Fibroblast of skin of back (primary cell): Measurements from ENCODE around the gene EEF1AKMT4.

Source experiments
- DNase-seq: peaks from one replicate; pipeline ENCODE4 v3.0.0-alpha.2; 2013

EEF1AKMT4 gene

DNA sequence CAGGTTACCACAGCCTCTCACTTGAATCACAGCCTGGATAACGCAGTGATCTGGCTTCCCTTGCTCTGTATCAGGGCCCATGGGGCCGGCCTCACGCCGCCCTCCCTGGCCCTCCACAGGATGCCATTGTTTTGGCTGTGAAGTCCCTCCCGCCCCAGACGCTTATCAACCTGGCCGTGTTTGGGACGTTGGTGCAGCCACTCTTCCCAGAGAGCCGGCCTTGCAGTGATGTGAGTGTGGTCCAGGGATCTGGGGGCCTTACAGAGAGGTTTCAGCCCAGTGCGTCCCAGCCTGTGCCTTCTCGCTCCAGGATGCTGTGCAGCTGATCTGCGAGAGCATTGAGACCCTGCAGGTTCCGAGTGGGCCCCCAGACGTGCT is 13.4 kb upstream of the EEF1AKMT4 start:
- DNase-seq: no peak

DNA sequence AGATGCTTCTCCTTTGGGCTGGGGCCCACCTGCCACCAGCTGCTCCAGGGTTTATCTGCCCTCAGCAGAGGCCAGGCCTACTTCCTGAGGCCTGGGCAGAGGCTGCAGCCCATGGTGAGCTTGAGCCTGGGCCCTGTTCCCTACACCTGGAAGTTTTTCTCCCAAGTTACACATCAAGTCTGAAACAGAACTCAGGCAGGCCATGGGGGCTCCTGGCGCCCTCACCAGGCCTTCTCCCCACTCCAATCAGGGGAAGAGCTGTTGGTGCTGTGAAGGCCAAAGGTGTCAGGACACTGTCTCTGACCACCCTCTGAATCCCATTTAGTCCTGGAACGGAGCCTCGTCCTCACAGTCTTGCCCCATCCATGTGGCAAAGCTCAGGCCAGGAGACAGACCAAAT is 12.8 kb upstream of the EEF1AKMT4 start:
- no peak for DNase-seq

DNA sequence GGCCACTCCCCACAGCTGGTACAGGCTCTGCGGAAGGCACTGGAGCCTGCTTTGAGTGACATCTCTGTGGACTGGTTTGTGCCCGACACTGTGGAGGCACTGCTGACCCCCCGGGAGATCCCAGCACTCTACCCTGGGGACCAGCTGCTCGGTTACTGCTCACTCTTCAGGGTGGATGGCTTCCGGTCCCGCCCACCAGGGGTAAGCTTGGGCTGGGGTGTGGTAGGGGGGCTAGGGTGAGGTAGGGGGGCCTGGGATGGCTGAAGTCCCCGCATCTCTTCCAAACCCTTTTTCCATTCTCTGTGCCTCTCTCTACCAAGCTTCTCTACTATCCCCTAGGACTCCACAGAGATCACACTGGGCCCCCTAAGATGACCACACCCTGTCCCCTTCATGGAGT is 12.3 kb upstream of the EEF1AKMT4 start:
- DNase-seq: no peak

DNA sequence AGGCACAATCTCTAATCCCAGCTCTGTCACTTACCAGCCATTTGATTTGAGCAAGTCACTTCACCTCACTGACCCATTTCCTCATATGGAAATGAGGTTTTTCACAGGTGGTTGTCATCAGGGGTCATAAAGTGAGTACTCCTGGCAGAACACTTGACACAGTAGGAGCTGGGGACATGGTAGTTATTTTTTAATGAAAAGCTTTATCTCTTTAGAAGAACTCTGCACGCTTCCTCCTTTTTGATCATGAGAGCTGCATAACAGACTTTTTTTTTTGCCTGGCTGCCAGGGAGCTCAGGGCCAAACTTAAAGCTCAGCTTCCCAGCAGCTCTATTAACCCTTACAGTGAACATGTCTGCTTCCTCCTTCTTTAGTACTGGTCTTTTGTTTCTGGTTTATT is 11.7 kb upstream of the EEF1AKMT4 start:
- DNase-seq: no peak

DNA sequence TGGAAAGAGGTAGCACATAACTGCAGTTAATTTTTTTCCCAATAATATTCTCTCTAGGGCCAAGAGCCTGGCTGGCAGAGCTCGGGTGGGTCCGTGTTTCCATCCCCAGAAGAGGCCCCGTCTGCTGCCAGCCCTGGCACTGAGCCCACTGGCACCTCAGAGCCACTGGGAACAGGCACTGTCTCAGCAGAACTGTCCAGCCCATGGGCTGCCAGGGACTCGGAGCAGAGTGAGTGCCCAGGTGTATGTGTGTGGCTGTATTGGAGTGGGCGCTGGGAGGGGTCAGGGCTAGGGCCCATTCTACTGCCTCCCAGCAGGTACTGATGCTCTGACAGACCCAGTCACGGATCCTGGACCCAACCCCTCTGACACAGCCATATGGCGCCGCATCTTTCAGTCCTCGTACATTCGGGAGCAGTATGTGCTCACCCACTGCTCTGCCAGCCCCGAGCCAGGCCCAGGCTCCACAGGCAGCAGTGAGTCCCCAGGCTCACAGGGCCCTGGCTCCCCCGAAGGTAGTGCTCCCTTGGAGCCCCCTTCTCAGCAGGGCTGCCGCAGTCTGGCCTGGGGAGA is 11.1 kb upstream of the EEF1AKMT4 start:
- no peak for DNase-seq

DNA sequence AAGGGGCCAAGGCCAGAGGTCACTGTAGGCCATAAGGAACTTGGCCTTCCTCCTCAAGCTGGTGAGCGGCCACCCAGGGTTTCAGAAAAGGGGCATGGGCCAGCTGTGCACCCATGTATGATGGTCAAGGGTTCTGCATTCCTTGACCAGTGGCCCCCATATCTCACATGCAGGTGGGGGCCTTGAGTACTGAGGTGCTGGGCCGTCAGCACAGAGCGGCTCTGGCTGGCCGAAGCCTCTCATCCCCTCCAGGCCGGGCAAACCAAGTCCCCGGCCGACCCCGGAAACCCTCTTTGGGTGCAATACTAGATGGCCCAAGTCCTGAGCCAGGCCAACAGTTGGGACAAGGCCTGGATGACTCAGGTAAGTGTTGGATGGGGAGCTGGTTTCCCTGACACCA is 10.3 kb upstream of the EEF1AKMT4 start:
- DNase-seq: no peak

DNA sequence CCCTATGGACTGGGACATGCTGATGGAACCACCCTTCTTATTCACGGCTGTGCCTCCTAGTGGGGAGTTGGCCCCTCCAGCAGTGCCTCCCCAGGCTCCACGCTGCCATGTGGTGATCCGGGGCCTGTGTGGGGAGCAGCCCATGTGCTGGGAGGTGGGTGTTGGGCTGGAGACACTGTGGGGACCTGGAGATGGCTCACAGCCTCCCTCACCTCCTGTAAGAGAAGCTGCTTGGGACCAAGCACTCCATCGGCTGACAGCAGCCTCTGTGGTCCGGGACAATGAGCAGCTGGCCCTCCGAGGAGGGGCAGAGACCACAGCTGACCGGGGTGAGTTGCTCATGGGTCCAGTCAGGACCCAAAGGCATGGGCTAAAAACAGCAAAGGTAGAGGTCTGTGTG is 9.8 kb upstream of the EEF1AKMT4 start:
- DNase-seq: no peak

DNA sequence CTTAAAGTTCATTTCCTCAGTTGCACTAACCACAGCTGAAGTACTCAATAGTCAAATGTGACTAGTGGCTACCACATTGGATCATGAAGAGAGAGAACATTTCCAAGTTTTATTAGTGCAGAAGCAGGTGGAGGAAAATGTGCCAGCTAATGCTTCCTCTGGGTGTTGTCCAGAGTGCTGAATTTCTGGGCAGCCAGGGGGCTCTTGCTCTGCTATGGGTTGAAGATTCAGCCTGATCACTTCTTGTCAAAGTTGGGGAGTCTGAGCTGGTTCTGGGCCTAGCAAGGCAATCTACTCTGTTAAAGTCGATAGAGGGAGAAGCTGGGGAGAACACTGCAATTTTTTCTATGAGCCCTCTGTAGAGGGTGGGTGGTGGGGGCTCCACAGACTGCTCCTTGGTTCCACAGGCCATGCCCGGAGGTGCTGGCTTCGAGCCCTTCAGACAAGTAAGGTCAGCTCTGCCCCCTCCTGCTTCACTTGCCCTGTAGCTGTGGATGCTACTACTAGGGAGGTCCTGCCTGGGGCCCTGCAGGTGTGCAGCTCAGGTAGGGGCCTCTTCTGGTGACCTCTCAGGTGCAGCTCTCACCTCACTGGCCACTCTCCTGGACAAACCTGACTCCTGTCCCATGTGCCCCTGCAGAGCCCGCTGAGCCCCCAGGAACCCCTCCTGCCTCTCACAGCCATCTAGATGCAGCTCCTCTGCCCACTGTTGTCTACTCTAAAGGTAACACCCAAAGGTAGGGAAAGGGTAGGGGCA is 8.9 kb upstream of the EEF1AKMT4 start:
- DNase-seq: peak; percentile 38

DNA sequence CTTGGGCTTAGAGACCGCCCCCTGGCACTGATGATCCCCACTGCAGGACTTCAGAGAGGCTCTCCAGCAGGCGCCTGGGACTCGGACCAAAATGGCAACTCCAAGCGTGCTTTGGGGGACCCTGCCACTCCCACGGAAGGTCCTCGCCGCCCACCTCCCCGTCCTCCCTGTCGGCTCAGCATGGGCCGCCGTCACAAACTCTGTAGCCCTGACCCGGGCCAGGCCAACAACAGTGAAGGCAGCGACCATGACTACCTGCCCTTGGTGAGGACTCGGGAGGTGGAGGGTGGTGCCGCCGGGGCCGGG is 8.4 kb upstream of the EEF1AKMT4 start:
- DNase-seq: no peak

DNA sequence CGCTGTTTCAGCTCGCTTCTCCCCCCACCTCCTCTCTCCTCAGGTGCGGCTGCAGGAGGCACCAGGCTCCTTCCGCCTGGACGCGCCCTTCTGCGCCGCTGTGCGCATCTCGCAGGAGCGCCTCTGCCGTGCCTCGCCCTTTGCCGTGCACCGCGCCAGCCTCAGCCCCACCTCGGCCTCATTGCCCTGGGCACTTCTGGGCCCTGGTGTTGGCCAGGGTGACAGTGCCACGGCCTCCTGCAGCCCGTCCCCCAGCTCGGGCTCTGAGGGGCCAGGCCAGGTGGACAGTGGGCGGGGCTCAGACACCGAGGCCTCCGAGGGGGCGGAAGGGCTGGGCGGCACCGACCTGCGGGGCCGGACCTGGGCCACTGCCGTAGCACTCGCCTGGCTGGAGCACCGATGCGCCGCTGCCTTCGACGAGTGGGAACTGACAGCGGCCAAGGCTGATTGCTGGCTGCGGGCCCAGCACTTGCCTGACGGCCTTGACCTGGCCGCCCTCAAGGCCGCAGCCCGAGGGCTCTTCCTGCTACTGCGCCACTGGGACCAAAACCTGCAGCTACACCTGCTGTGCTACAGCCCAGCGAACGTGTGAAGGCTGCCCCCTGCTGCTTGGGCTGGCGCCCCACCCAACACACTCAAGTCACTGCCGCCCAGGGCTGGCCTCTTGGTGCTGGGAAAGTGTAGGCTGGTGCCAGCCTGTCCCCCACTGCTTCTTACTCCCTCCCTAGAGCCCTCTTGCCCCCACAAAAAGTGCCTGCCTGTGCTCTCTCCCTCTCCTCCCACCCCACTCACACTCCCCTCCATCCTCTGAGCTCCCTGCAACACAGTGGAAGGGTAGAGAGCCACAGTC is 7.8 kb upstream of the EEF1AKMT4 start:
- no peak for DNase-seq

DNA sequence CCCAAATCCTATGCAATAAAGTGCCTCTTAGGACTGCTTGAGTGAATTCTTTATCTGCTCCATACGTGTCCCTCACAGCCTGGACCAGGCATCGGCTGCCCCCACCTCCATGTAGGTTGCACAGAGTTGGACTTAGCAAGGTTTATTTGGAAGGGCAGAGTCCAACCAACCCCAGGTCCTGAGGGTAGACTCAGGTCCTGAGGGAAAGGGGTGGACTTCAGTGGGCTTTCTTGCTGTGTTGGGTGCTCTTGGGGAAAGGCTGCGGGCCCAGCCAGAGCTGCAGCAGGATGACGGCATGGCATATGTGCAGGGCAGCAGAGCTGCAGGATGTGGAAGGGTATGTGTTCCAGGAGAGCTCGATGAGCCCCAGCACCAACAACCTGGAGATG is 7.2 kb upstream of the EEF1AKMT4 start:
- DNase-seq: no peak

DNA sequence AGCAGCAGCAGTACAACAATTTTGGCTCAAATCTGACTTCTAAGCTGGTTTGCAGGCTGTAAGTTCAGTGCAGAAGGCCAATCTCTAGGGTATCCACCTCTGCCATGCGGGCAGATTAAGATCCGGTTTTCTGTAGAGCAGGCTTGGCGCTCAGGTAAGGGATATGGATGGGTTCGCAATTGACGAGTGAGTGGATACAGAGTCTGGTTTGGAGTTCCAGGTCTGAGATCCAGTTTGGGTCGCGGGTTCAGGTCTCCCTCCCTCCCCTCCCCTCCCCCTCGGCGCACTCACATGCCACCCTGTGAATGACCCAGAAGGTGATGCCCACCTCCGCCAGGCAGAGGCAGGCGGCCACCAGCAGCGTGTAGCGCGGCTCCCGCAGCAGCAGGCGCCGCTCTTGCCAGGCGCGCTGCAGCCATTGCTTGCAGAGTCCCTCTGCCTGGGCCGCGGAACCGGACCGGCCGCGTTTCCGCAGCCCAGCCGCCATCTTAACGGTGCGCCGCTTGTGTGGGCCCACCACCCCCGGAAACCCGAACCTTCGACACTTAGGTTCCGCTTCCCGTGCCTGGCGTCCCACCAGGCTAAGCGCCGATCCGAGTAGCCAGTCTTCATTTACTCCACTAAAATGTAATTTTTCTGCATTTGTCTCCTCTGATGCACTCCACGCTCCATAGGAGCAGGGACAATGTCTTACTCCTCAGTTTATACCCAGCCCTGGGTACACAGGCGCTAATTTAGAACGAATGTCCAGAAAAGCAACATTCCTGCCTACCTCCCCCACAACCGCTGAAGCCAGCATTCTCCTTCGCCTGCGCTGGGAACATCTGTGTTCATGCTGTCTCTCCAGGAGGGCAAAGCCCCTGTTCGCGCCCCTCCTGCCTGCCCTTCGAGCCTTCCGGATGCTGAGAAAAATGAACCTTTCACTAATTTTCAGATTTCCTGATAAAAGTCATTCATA is 739 bp upstream of the EEF1AKMT4 start, which contains the start of gene ALG3:
ALG3 (minus strand) TSS at position 509 of the 958 bp plus-strand sequence; CDS start at position 487, 22 bp downstream.
- DNase-seq: peak; percentile 86

DNA sequence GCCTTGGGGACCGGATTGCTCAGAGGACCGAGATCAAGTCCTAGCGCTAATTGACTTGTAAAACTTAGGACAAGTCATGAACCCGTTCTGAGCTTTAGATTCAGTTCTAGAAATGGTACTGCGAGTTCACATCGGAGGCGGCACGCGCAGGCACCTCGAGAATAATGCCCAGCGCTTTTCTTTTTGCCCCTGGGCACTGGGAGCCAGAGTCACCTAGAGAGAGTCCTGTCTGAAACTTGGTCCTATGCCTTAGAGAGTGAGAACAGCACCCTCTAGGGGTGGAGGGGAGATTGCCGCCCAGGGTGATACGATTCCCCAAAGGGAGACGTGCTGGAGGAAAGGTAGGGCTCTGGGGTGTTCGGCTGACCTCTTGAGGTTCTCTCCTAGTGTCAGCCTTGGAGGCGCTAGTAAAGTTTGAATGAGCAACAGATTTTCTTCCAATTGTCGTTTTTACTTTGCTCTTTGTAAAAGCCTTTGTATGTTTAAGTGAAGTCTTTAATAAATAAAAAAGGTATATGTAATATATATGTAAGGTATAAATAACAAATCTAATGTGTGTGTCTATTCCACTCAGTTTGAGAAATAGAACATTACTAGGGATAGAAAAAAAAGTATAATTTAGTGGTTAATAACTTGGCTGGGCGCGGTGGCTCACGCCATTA is 826 bp downstream of the EEF1AKMT4 start:
- DNase-seq: peak; percentile 87

DNA sequence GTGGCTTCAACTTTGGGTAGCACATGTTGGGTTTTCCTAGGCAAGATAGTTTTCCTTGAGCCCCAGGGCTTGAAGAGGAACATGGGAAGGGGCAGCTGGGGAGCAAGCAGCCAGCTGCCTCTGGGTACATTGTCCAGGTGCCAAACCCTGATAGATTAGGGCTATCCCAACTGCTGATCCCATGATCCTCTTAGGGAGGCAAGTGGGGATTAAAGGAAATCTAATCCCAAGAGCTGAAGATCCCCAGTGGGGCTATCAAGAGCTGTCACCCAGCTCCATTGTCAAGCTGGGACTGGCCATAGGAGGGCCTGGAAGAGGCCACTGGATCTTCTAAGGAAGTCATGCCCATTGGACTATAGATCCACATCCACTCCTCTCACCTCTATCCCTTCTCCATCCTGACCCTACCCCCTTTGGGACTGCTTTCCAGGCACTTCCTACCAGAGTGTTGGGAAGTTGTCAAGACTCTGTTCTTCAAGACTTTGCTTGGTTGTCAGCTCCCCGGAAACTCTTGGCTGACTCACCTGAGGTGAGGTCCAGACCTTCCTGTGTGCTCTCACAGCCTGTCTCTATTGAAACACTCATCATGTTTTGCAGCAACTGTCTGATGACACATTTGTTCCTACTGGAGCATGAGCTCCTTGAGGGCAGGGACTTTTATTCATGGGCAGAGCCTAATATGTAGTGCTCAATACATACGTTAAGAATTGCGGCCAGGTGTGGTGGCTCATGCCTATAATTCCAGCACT is 6.0 kb downstream of the EEF1AKMT4 start:
- no peak for DNase-seq

DNA sequence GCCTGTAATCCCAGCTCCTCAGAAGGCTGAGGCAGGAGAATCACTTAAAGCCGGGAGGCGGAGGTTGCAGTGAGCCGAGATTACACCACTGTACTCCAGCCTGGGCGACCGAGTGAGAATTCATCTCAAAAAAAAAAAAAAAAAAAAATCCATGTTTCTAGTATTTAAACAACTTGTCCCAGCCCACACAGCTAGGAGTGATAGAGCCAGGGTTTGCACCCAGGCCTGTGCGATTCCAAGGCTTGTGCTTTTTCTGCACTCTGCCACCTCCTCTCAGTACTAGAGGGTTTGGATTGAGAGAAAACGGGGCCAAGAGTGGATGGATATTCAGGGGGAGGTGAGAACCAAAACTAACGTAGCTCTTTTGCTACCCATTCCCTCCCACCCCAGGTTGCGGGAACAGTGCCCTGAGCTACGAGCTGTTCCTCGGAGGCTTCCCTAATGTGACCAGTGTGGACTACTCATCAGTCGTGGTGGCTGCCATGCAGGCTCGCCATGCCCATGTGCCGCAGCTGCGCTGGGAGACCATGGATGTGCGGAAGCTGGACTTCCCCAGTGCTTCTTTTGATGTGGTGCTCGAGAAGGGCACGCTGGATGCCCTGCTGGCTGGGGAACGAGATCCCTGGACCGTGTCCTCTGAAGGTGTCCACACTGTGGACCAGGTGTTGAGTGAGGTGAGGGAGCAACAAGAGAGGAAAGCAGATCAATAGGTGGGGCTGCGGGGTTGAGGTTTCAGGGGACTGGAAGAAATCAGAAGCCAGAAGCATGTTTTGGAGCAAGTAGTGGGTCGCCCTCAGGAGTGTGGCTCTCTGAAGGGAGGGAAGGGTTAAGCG is 7.8 kb downstream of the EEF1AKMT4 start:
- DNase-seq: no peak

DNA sequence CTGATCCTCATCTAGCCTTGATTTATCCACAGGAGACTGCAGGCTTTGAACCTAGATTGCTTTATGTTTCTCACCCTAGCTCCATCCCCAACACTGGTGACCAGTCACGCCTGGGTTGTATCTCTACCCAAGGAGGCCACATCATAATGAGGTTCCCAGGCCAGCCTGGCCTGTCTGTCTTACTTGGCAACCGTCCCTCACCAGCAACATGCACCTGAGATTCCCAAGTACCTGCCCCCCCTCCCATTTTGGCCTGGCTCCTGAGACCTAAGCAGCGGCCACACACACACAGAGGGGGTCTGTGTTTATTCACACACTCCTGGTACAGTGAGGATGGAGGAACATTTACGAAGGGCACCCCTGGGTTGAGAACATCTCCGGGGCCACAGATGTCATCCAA is 9.5 kb downstream of the EEF1AKMT4 start:
- no peak for DNase-seq

DNA sequence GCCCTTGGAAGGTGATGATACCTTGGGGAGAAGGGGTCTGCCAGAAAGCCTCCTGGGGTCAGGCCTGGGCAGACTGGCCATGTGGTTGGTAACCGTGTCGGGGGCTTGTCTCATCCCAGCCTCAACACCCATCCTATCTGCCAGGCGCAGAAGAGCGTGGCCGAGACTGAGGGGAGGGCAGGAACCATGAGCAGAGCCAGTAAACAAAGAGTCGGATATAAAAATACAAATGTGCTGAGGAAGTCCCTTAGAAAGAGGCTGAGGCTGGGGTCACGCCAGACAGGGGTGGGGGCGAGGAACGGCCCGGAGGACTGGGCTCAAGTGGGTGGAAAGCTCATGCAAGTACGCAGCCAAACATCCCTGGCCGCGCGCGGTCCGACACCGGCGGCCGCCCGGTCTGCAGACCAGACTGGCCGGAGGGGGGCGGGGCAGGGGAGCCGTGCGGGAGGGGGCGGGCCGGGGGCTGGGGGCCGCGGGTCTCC is 10.0 kb downstream of the EEF1AKMT4 start:
- no peak for DNase-seq

DNA sequence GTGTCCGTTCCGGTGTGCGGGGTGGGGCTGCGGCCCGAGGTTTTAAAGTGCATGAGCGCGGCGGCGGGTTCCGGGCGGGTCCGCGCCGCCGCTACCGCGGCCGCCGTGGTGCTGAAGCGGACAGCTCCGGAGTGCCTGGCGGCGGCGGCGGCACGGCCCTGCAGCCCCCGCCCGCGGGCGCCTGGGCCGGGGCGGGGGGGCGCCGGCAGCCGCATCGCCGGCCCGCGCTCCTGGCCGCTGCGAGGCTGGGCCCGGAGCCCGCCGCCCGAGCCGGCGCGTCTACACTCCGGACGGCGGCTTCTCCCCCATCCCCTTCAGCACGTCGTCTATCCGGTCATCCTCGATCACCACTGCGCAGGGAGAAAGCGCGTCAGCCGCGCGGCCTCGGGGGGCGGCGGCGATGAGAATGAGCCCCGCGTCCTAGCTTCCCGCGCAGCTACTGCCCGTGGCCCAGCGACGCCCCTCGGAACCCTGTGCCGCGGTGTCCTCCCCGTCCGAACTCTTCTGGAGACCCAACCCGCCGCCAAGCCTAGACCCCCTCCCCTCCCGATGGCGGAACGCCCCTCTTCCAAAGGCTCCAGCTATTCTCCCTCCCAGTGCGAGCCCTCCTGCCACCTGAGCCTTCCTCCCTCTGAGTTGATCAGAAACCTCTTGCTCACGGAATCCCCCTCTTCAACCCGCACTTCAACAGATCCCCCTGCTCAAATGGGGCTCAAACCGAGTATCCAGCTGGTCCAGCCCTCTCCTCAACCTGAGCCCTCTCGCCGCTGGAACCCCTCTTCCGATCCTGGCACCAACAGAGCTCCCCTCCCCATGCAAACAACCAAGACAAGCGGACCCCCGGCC is 10.6 kb downstream of the EEF1AKMT4 start:
- DNase-seq: peak; percentile 31

DNA sequence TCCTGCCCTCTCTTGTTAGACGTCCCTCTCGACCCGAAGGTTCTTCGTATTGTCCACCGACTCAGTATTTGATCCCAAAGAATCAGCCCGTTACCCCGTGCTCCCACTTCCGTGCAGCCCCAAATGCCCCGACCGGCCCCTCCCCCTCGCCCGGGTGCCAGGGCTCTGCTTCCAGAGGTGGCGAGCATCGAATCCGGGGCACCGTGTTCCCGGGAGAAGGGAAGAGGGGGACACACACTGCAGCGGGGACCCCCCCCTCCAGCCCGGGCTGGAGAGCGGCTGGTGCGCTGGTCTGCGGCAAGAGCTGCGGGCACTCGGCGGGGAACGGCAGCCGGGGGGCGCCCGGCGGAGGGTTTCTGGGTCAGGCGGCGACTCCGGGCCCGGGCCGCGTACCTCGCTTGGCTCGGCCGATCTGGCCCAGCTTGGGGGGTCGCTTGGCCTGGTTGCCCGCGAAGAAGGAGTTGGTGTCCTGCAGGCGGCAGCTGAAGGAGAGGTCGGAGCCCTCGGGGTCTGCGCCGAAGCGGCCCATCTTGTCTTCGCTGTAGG is 11.3 kb downstream of the EEF1AKMT4 start:
- no peak for DNase-seq
